Measurements from ENCODE around the gene AKT1.

AKT1 gene

GRCh38 chr14:104797115-104798044, 1.8 kb upstream of the AKT1 start:
- in situ Hi-C loops (cut with MboI; ENCODE audit: low sequenced_read_pairs, unreplicated experiment) = no loop called here
- TF ChIP-seq, protein P1, sequence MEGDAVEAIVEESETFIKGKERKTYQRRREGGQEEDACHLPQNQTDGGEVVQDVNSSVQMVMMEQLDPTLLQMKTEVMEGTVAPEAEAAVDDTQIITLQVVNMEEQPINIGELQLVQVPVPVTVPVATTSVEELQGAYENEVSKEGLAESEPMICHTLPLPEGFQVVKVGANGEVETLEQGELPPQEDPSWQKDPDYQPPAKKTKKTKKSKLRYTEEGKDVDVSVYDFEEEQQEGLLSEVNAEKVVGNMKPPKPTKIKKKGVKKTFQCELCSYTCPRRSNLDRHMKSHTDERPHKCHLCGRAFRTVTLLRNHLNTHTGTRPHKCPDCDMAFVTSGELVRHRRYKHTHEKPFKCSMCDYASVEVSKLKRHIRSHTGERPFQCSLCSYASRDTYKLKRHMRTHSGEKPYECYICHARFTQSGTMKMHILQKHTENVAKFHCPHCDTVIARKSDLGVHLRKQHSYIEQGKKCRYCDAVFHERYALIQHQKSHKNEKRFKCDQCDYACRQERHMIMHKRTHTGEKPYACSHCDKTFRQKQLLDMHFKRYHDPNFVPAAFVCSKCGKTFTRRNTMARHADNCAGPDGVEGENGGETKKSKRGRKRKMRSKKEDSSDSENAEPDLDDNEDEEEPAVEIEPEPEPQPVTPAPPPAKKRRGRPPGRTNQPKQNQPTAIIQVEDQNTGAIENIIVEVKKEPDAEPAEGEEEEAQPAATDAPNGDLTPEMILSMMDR (IDR thresholded peaks at IDR 0.05; ENCODE audit: borderline replicate concordance, control extremely low read depth, extremely low read depth, insufficient read depth, missing control alignments) = no peak
- DNase-seq (ENCODE audit: low spot score) = no peak

DNA sequence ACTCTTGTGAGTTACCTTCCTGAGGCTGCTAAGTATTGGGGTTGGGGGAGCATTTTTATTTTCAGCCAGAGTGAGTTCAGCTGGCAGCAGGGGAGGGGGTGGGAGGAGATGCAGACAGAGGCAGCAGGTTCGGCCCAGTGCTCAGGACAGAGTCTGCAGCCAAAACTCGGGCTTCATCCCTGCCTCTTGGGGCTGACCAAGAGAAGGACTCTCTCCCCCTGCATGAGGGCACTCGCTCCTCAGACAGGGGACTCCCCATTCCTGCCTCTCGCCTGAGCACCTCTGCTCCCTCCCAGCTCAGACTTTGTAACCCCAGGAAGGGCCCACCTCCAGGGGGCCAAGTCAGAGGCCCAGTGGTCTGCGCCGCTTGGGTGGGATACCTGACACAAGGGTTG, 1.1 kb upstream of the AKT1 start:
- TF ChIP-seq, protein P1 (IDR thresholded peaks at IDR 0.05; ENCODE audit: borderline replicate concordance, control extremely low read depth, extremely low read depth, insufficient read depth, missing control alignments) = no peak
- DNase-seq (ENCODE audit: low spot score) = no peak
- in situ Hi-C loops (cut with MboI; ENCODE audit: low sequenced_read_pairs, unreplicated experiment) = no loop called here

DNA sequence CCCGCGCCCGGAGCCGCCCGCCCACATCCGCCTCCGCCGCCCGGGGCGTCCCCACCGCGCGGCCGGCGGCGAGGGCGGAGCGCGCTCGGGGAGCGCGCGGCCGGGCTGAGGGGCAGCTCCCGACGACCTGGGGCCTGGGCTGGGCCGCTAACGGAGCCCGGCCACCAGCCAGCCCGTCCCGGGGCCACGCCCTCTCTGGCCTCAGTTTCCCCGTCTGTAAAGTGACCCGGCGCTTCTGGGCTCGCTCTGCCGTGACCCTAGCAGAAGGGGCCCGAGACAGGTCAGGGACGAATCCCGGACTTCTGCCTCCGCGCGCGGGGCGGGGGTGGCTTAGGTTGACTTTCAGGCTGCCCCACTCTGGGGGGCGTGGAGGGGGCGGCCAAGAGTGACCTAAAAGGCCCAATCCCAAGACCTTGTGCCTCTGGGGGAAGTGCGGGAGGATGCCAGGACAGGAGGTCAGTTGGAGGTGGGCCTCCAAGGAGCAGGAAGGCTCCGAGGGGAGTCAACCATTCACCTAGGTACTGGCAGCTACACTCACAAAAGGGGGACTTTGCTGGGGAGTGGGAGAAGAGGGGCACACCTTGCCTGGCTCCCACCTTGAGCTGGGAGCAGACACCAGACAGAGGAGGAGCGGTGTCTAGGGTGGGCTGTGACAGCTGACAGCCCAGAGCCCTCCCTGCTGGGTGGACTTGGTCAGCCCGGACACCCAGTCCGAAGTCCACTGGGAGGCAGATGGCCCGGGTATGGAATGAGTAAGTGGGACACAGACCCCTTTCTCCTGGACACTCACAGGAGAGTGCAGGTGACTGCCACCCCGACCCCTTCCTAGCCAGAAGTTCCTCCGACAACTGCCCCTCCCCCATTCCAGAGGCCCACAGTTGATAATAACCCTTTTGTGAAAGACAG, 486 bp upstream of the AKT1 start:
- TF ChIP-seq, protein P1 (IDR thresholded peaks at IDR 0.05; ENCODE audit: borderline replicate concordance, control extremely low read depth, extremely low read depth, insufficient read depth, missing control alignments) = no peak
- in situ Hi-C loops (cut with MboI; ENCODE audit: low sequenced_read_pairs, unreplicated experiment) = no loop called here
- peak; percentile 92 for DNase-seq (ENCODE audit: low spot score)

- TF ChIP-seq, protein P1 (IDR thresholded peaks at IDR 0.05; ENCODE audit: borderline replicate concordance, control extremely low read depth, extremely low read depth, insufficient read depth, missing control alignments) = no peak
- in situ Hi-C loops (cut with MboI; ENCODE audit: low sequenced_read_pairs, unreplicated experiment) = no loop called here
- DNase-seq (ENCODE audit: low spot score) = peak; percentile 70
These were observed 936 bp downstream of the AKT1 start for GRCh38 chr14:104794631-104794992.

DNA sequence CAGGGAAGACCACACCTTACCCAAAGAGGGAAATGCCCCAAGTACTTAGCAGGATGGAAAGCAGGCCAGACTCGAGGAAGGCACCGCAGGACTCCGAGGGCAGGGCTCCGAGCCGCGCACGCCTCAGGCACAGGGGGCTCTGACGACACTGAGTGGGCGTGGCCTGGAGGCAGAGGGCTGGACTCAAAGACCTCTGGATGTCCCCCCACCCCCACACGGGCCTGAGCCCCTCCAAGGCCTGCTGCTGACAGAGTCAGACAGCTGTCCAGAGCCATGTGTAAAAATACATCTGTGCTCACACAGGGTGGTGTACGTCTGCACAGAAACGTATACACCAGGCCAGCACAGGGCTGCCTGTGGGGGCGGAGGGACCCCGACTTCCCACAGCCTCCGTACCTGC, 1.4 kb downstream of the AKT1 start:
- TF ChIP-seq, protein P1 (IDR thresholded peaks at IDR 0.05; ENCODE audit: borderline replicate concordance, control extremely low read depth, extremely low read depth, insufficient read depth, missing control alignments) = no peak
- in situ Hi-C loops (cut with MboI; ENCODE audit: low sequenced_read_pairs, unreplicated experiment) = no loop called here
- peak; percentile 67 for DNase-seq (ENCODE audit: low spot score)

- in situ Hi-C loops (cut with MboI; ENCODE audit: low sequenced_read_pairs, unreplicated experiment) = no loop called here
- TF ChIP-seq, protein P1 (IDR thresholded peaks at IDR 0.05; ENCODE audit: borderline replicate concordance, control extremely low read depth, extremely low read depth, insufficient read depth, missing control alignments) = no peak
- no peak for DNase-seq (ENCODE audit: low spot score)
These were observed 1.9 kb downstream of the AKT1 start for GRCh38 chr14:104793703-104793959.
